Measurements from ENCODE around the gene H1-8. TPM values are rescaled to one million over a fixed set of nuclear protein-coding genes. Genes with fewer than 3 reads are reported as not detected.
A peak's percentile ranks its signal among the peaks of the same experiment; 100 is the strongest.

The H1-8 gene
- total and polyA plus RNA-seq, 12 donors = not detected

GRCh38 chr3:129531699-129532098, 11.3 kb upstream of the H1-8 start:
- intact Hi-C loops (cut with DNase I) = no loop called here
- Histone ChIP-seq H3K9me3 (replicated peaks in 1 of 3) (no peaks in the 10 kb centered on the region), H3K36me3 (replicated peaks in 1 of 2) (no peaks in the 10 kb centered on the region), H3K27ac (no peak overlapping the region), H3K4me1 (replicated peaks in 1 of 2) (peaks cover 0 to 5% of the 10 kb centered on the region in 2 donors), H3K27me3 (no peaks in the 10 kb centered on the region), H3K4me3 (no peak overlapping the region)
- TF ChIP-seq POLR2A (IDR thresholded peaks at IDR 0.05) = no peak
- TF ChIP-seq, protein P1, sequence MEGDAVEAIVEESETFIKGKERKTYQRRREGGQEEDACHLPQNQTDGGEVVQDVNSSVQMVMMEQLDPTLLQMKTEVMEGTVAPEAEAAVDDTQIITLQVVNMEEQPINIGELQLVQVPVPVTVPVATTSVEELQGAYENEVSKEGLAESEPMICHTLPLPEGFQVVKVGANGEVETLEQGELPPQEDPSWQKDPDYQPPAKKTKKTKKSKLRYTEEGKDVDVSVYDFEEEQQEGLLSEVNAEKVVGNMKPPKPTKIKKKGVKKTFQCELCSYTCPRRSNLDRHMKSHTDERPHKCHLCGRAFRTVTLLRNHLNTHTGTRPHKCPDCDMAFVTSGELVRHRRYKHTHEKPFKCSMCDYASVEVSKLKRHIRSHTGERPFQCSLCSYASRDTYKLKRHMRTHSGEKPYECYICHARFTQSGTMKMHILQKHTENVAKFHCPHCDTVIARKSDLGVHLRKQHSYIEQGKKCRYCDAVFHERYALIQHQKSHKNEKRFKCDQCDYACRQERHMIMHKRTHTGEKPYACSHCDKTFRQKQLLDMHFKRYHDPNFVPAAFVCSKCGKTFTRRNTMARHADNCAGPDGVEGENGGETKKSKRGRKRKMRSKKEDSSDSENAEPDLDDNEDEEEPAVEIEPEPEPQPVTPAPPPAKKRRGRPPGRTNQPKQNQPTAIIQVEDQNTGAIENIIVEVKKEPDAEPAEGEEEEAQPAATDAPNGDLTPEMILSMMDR (IDR thresholded peaks at IDR 0.05) = no peak
- 87 to 95% (median 92%) methylated on average over 11 of the region's 11 CpGs for WGBS, 4 donors
- no peak for DNase-seq

DNA sequence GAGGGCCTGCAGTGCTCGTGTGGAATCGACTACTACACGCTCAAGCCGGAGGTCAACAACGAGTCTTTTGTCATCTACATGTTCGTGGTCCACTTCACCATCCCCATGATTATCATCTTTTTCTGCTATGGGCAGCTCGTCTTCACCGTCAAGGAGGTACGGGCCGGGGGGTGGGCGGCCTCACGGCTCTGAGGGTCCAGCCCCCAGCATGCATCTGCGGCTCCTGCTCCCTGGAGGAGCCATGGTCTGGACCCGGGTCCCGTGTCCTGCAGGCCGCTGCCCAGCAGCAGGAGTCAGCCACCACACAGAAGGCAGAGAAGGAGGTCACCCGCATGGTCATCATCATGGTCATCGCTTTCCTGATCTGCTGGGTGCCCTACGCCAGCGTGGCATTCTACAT, 10.7 kb upstream of the H1-8 start:
- Histone ChIP-seq H3K27ac (no peak overlapping the region), H3K27me3 (no peaks in the 10 kb centered on the region), H3K4me3 (no peak overlapping the region), H3K9me3 (replicated peaks in 1 of 3) (no peaks in the 10 kb centered on the region), H3K36me3 (replicated peaks in 1 of 2) (no peaks in the 10 kb centered on the region), H3K4me1 (replicated peaks in 1 of 2) (peaks cover 0 to 5% of the 10 kb centered on the region in 2 donors)
- TF ChIP-seq, protein P1 (IDR thresholded peaks at IDR 0.05) = no peak
- TF ChIP-seq POLR2A (IDR thresholded peaks at IDR 0.05) = no peak
- DNase-seq = no peak
- intact Hi-C loops (cut with DNase I) = no loop called here
- WGBS, 4 donors = 96% methylated on average over 13 to 20 of the region's 20 CpGs

- Histone ChIP-seq H3K9me3 (replicated peaks in 1 of 3) (no peaks in the 10 kb centered on the region), H3K36me3 (replicated peaks in 1 of 2) (no peaks in the 10 kb centered on the region), H3K4me1 (replicated peaks in 1 of 2) (peaks cover 0 to 5% of the 10 kb centered on the region in 2 donors), H3K27ac (no peak overlapping the region), H3K27me3 (no peaks in the 10 kb centered on the region), H3K4me3 (no peak overlapping the region)
- 89 to 94% (median 90%) methylated on average over 14 to 16 of the region's 16 CpGs for WGBS, 4 donors
- TF ChIP-seq POLR2A (IDR thresholded peaks at IDR 0.05) = no peak
- TF ChIP-seq, protein P1 (IDR thresholded peaks at IDR 0.05) = no peak
- intact Hi-C loops (cut with DNase I) = no loop called here
- DNase-seq = no peak
Observed at GRCh38 chr3:129533406-129533805, 9.6 kb upstream of the H1-8 start.

DNA sequence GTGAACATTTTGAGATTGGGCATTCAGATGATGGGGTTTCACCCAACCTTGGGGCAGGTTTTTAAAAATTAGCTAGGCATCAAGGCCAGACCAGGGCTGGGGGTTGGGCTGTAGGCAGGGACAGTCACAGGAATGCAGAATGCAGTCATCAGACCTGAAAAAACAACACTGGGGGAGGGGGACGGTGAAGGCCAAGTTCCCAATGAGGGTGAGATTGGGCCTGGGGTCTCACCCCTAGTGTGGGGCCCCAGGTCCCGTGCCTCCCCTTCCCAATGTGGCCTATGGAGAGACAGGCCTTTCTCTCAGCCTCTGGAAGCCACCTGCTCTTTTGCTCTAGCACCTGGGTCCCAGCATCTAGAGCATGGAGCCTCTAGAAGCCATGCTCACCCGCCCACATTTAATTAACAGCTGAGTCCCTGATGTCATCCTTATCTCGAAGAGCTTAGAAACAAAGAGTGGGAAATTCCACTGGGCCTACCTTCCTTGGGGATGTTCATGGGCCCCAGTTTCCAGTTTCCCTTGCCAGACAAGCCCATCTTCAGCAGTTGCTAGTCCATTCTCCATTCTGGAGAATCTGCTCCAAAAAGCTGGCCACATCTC, 8.4 kb upstream of the H1-8 start:
- Histone ChIP-seq H3K36me3 (replicated peaks in 1 of 2) (no peaks in the 10 kb centered on the region), H3K27me3 (no peaks in the 10 kb centered on the region), H3K9me3 (replicated peaks in 1 of 3) (no peaks in the 10 kb centered on the region), H3K4me1 (replicated peaks in 1 of 2) (peaks cover 0 to 5% of the 10 kb centered on the region in 2 donors), H3K27ac (no peak overlapping the region), H3K4me3 (no peak overlapping the region)
- TF ChIP-seq, protein P1 (IDR thresholded peaks at IDR 0.05) = no peak
- no peak for TF ChIP-seq POLR2A (IDR thresholded peaks at IDR 0.05)
- intact Hi-C loops (cut with DNase I) = no loop called here
- 79 to 90% (median 89%) methylated on average over 3 to 4 of the region's 4 CpGs for WGBS, 4 donors
- peak in 4 of 7 donors; percentile 42 to 47 (median 46) for DNase-seq
